ENCODE measurements around the gene STRN4. TPM values are rescaled to one million over a fixed set of nuclear protein-coding genes. Genes with fewer than 3 reads are reported as not detected.

The STRN4 gene
- total and polyA plus RNA-seq, 9 of the 15 experiments (the other 6 are each of a cell fraction or from before 2014, with no cell fraction given) = 0.62 to 83.7 (median 36.9) TPM

DNA sequence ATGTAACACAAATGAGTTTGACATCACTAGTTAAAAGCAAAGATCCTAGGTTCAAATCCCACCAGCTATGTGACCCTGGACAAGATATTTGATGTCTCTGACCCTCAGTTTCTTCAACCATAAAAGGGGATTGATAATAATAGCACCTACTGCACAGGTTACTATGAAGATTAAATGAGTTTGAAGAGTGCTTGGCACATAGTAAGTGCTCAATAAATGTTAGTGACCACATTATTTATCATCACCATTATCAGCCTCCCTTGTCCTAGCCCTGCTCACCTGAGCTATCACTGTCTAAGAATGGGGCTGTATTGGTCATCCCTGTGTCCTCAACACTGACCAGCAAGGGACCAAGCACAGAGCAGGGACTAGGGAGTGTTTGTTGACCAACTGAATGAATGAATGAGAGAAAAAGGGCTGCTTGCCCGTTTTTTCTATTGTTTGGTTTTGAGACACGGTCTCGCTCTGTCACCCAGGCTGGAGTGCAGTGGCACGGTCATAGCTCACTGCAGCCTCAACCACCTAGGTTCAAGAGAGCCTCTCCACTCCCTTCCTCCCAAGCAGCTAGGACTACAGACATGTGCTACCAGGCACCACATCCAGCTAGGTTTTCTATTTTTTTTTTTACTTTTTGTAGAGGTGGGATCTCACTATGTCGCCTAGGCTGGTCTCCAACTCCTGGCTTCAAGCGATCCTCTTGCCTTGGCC lies 58.7 kb downstream of the STRN4 start:
- Histone ChIP-seq H2AFZ (ENCODE audit: low read depth, low read length) (no peak overlapping the region), H3K27me3 (ENCODE audit: control insufficient read depth in 2 of 2, insufficient read depth in 2 of 2, low read length in 2 of 2) (no peaks in the 10 kb centered on the region), H3K4me1 (replicated peaks in 1 of 2; ENCODE audit: control insufficient read depth in 2 of 2, insufficient read depth in 2 of 2, low read length in 2 of 2) (no peaks in the 10 kb centered on the region), H3K36me3 (ENCODE audit: control insufficient read depth, insufficient read depth, low read length) (peaks cover 82% of the 10 kb centered on the region), H3K4me2 (ENCODE audit: insufficient read depth, low read length) (no peak overlapping the region), H3K27ac (ENCODE audit: extremely low read depth, low read depth, low read length) (no peak overlapping the region), H3K9me1 (ENCODE audit: control insufficient read depth, insufficient read depth, low read length) (no peaks in the 10 kb centered on the region), H4K20me1 (replicated peaks; ENCODE audit: control insufficient read depth, insufficient read depth, low read length) (no peaks in the 10 kb centered on the region), H3K9ac (ENCODE audit: insufficient read depth in 1 of 2, low read depth in 2 of 2, low read length in 2 of 2) (no peak overlapping the region), H3K4me3 (no peak overlapping the region), H3K9me3 (replicated peaks; ENCODE audit: control insufficient read depth, insufficient read depth, low read depth, low read length) (no peaks in the 10 kb centered on the region), H3K79me2 (ENCODE audit: control insufficient read depth, insufficient read depth, low read length) (no peaks in the 10 kb centered on the region)
- no peak for FAIRE-seq
- 88% methylated on average over 6 of the region's 6 CpGs for WGBS (ENCODE audit: insufficient coverage, low coverage, missing lambda C conversion rate)
- in situ Hi-C loops (cut with MboI) = no loop called here
- BruUV-seq (replicated peaks) = no TSS peak
- ATAC-seq = no peak
- CTCF ChIA-PET (ENCODE audit: low intra/inter-chr PET ratio) = no interaction called here
- POLR2A ChIA-PET = interaction anchor here (1.0 to 1.3 kb wide), 2 partner anchors 9 to 26 kb away, joined by 3 to 6 read pairs; no protein-coding TSS in a partner anchor
- TF ChIP-seq MBD2 (IDR thresholded peaks at IDR 0.05; ENCODE audit: borderline replicate concordance, low read depth) = no peak
- TF ChIP-seq ZNF224 (CRISPR knock-in tag; IDR thresholded peaks at IDR 0.05) = no peak
- no peak for TF ChIP-seq ARHGAP35 (IDR thresholded peaks at IDR 0.05; ENCODE audit: partially characterized antibody)
- TF ChIP-seq, protein P1, sequence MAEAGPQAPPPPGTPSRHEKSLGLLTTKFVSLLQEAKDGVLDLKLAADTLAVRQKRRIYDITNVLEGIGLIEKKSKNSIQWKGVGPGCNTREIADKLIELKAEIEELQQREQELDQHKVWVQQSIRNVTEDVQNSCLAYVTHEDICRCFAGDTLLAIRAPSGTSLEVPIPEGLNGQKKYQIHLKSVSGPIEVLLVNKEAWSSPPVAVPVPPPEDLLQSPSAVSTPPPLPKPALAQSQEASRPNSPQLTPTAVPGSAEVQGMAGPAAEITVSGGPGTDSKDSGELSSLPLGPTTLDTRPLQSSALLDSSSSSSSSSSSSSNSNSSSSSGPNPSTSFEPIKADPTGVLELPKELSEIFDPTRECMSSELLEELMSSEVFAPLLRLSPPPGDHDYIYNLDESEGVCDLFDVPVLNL (CRISPR knock-in tag; IDR thresholded peaks at IDR 0.05; ENCODE audit: low read depth) = no peak
- TF ChIP-seq FOXJ2 (tag; IDR thresholded peaks at IDR 0.05) = no peak
- no peak for TF ChIP-seq GTF2E2 (tag; IDR thresholded peaks at IDR 0.05)
- no peak for TF ChIP-seq COPS2 (conservative IDR thresholded peaks at IDR 0.05)
- TF ChIP-seq RNF2 (IDR thresholded peaks at IDR 0.05) = no peak
- no peak for TF ChIP-seq NFE2 (IDR thresholded peaks at IDR 0.05; ENCODE audit: low read depth)
- TF ChIP-seq, protein P2, sequence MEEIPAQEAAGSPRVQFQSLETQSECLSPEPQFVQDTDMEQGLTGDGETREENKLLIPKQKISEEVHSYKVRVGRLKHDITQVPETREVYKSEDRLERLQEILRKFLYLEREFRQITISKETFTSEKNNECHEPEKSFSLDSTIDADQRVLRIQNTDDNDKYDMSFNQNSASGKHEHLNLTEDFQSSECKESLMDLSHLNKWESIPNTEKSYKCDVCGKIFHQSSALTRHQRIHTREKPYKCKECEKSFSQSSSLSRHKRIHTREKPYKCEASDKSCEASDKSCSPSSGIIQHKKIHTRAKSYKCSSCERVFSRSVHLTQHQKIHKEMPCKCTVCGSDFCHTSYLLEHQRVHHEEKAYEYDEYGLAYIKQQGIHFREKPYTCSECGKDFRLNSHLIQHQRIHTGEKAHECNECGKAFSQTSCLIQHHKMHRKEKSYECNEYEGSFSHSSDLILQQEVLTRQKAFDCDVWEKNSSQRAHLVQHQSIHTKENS (CRISPR knock-in tag; IDR thresholded peaks at IDR 0.05) = no peak
- DNase-seq (ENCODE audit: extremely low read depth in 1 of 4, low spot score in 3 of 4) = no peak
- intact Hi-C loops (cut with micrococcal nuclease) = no loop called here
